Testis (tissue), 3 donors: ENCODE results near the gene WDR46. TPM values are rescaled to one million over a fixed set of nuclear protein-coding genes. Genes with fewer than 3 reads are reported as not detected.

Experiments used
- DNase-seq: peaks from one replicate; pipeline ENCODE4 v3.0.0-alpha.2; 2019
- H3K27ac ChIP-seq, 2 donors: fragments of 200-600 bp; sonication (generic); one replicate each; pipeline ENCODE4 v1.5.1; 2019
- H3K27me3 ChIP-seq: fragments of 200-600 bp; sonication (generic); one replicate; pipeline ENCODE4 v1.5.1; 2019
- H3K36me3 ChIP-seq: fragments of 200-600 bp; sonication (generic); one replicate; pipeline ENCODE4 v1.5.1; 2017; ENCODE audit warnings: low read depth; ENCODE audit errors: missing control alignments
- H3K4me1 ChIP-seq: fragments of 200-600 bp; sonication (generic); one replicate; pipeline ENCODE4 v1.5.1; 2019
- H3K4me3 ChIP-seq, 2 donors: fragments of 200-600 bp; sonication (generic); one replicate each; pipeline ENCODE4 v1.5.1; 2017 to 2019
- H3K9me3 ChIP-seq: fragments of 200-600 bp; sonication (generic); one replicate; pipeline ENCODE4 v1.5.1; 2017
- POLR2A ChIP-seq: fragments of 450-650 bp; IDR thresholded peaks from one replicate; pipeline ENCODE4 v1.6.1; 2017; ENCODE audit warnings: antibody characterized with exemption, mild to moderate bottlenecking, moderate library complexity
- WGBS, 2 donors: methylation state at CpG; one replicate each; pipeline ENCODE4 v1.1.5; 2018; 5-methylcytosine and 5-hydroxymethylcytosine counted together
- intact Hi-C: fragments of 100-400 bp; cut with DNase I; formaldehyde crosslinking; loops from one replicate; pipeline ENCODE4 v1.15.1; 2023; ENCODE audit warnings: low total_unique reads
- polyA plus RNA-seq: library from polyadenylated mRNA; stranded (reverse); fragments of 350-450 nt; fragmentation: Illumina TruSeq; extraction: RNeasy Lipid Tissue Mini Kit (QIAGEN cat#74804); gene quantifications from one replicate; pipeline ENCODE4 v1.2.3, GENCODE V29; 2014; ENCODE audit warnings: low read depth, low replicate concordance; ENCODE audit not compliant: insufficient read depth
- total RNA-seq, 2 donors: library from RNA; depleted of rRNA; stranded (reverse); fragments of >200 nt; gene quantifications; one replicate each; pipeline ENCODE4 v1.2.3, GENCODE V29; 2016
- TF ChIP-seq, protein P1 (sequence below), 3 experiments: fragments of 450-650 bp in 2 of 3; fragments of 200-600 bp in 1 of 3; sonication (generic) in 1 of 3; IDR thresholded peaks; one replicate each; pipeline ENCODE4 v1.5.1; 2016 to 2019; ENCODE audit warnings: antibody characterized with exemption in 3 of 3, mild to moderate bottlenecking in 2 of 3, moderate library complexity in 1 of 3

The WDR46 gene
- total and polyA plus RNA-seq, 3 donors from 2014 or later: 61.6 to 71.2 (median 63.2) TPM

- H3K4me3 ChIP-seq: no peak overlapping the region
- H3K27ac ChIP-seq: no peak overlapping the region
- no peaks in the 10 kb centered on the region for H3K9me3 ChIP-seq
- no peaks in the 10 kb centered on the region for H3K36me3 ChIP-seq
- intact Hi-C loops: no loop called here
- 79 to 85% methylated on average over 3 to 4 of the region's 4 CpGs for WGBS, 2 donors
- H3K4me1 ChIP-seq: peaks cover 5% of the 10 kb centered on the region
- no peak for DNase-seq
- no peak for TF ChIP-seq POLR2A
- TF ChIP-seq, protein P1, sequence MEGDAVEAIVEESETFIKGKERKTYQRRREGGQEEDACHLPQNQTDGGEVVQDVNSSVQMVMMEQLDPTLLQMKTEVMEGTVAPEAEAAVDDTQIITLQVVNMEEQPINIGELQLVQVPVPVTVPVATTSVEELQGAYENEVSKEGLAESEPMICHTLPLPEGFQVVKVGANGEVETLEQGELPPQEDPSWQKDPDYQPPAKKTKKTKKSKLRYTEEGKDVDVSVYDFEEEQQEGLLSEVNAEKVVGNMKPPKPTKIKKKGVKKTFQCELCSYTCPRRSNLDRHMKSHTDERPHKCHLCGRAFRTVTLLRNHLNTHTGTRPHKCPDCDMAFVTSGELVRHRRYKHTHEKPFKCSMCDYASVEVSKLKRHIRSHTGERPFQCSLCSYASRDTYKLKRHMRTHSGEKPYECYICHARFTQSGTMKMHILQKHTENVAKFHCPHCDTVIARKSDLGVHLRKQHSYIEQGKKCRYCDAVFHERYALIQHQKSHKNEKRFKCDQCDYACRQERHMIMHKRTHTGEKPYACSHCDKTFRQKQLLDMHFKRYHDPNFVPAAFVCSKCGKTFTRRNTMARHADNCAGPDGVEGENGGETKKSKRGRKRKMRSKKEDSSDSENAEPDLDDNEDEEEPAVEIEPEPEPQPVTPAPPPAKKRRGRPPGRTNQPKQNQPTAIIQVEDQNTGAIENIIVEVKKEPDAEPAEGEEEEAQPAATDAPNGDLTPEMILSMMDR (IDR thresholded peaks at IDR 0.05): no peak
- no peaks in the 10 kb centered on the region for H3K27me3 ChIP-seq
Measured at GRCh38 chr6:33306356-33306755, 17.3 kb upstream of the WDR46 start.

DNA sequence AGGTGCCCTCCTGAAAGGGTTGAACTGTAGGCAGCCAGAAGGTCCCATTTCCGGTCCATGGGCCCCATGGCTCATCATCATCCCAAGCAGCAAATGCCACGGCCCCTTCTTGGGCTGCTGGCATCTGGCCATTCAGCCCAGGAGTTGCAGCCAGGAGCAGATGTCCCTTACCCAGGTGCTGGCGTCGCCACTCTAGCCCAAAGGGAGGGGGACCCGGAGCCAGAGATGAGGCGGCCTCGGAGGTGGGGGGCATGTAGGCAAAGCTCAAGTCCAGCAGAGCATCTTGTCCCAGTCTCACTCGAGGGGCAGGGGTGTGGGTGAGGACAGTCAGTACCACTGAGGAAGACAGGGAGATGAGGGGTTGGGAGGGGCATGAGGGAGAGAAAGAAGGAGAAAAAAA lies 16.0 kb upstream of the WDR46 start:
- Histone ChIP-seq H3K4me1 (peaks cover 5% of the 10 kb centered on the region), H3K36me3 (no peaks in the 10 kb centered on the region), H3K4me3 (no peak overlapping the region), H3K9me3 (no peaks in the 10 kb centered on the region), H3K27me3 (no peaks in the 10 kb centered on the region), H3K27ac (no peak overlapping the region)
- TF ChIP-seq, protein P1 (IDR thresholded peaks at IDR 0.05): no peak
- TF ChIP-seq POLR2A: no peak
- 80 to 82% methylated on average over 8 of the region's 8 CpGs for WGBS, 2 donors
- DNase-seq: no peak
- intact Hi-C loops: no loop called here

DNA sequence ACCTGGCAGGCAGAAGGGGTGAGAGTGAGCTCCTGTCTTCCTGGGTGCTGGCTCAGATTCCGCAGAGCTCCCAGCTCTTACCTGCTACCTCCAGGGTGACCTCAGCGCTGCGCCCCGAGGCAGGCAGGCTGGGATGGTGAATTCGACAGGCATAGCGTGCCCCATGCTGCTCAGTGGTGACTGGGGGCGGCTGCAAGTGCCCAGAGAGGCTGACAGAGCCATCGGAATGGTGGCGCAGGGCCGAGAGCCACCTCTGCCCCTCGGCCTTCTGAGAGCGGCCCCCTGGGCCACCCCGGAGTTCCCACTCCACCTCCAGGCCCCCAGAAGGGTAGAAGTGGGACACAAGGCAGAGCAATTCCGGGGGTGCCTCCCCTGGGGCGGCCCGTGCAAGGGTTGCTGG lies 15.2 kb upstream of the WDR46 start:
- H3K36me3 ChIP-seq: no peaks in the 10 kb centered on the region
- DNase-seq: no peak
- no peak overlapping the region for H3K27ac ChIP-seq
- no peaks in the 10 kb centered on the region for H3K27me3 ChIP-seq
- TF ChIP-seq, protein P1 (IDR thresholded peaks at IDR 0.05): no peak
- no peak for TF ChIP-seq POLR2A
- intact Hi-C loops: no loop called here
- peaks cover 9% of the 10 kb centered on the region for H3K4me1 ChIP-seq
- WGBS, 2 donors: 87 to 92% methylated on average over 4 to 16 of the region's 16 CpGs
- H3K4me3 ChIP-seq: no peak overlapping the region
- H3K9me3 ChIP-seq: no peaks in the 10 kb centered on the region

DNA sequence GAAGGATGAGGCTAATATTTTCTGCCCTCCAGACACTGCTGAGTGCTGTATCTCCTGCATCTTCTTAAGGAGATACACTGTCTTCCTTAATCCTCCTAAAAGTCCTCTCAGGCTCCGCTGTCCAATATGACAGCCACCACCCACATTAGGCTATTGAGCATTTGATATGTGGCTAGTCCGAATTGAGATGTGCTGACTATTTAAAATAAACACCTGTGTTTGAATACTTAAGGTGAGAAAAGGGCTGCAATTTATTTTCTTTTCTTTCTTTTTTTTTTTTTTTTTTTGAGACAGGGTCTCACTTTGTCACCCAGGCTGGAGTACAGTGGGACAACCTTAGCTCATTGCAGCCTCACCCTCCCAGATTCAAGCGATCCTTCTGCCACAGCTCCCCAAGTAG lies 12.8 kb upstream of the WDR46 start:
- 79 to 92% methylated on average over 3 of the region's 3 CpGs for WGBS, 2 donors
- no peak for TF ChIP-seq POLR2A
- TF ChIP-seq, protein P1 (IDR thresholded peaks at IDR 0.05): no peak
- Histone ChIP-seq H3K4me1 (peaks cover 20% of the 10 kb centered on the region), H3K4me3 (no peak overlapping the region), H3K9me3 (no peaks in the 10 kb centered on the region), H3K27me3 (no peaks in the 10 kb centered on the region), H3K27ac (no peak overlapping the region), H3K36me3 (no peaks in the 10 kb centered on the region)
- DNase-seq: no peak
- intact Hi-C loops: no loop called here

DNA sequence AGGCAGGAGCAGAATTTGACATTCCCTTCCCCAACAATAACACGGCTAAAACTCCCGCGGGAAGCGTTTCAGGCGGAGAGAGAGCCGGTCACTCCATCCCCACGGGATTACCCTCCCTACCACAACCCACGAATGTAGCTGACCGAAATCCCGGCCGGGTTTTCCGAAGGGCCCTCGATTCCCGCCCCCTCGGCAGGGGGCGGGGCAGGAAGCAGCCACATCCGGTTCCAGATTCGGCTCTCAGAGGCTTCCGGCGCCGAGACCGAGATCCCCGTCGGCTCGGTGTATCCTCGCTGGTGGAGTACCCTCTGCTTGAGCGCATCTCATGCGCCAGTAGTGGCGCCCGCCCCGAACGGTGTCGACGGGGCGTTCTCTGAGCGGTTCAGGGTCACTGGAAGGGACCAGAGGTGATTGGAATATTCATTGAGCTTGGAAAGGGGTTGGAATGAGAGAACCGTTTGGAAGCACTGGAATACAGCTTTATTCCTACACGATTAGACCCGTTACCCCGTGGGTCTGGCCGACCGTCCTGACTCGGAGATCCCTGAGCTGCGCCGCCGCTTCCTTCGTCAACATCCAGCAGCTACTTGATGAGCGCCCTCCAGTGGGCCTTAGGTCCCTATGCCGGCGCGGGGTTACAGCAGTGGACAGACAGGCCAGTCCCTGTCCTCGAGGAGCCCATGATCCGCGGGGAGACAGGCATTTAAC lies 10.4 kb upstream of the WDR46 start:
- peak overlapping the region; percentile 91 to 94 for H3K27ac ChIP-seq
- DNase-seq: peak; percentile 93
- H3K27me3 ChIP-seq: no peaks in the 10 kb centered on the region
- 0 to 1% methylated on average over 36 to 54 of the region's 54 CpGs for WGBS, 2 donors
- H3K4me1 ChIP-seq: peaks cover 20% of the 10 kb centered on the region
- H3K36me3 ChIP-seq: no peaks in the 10 kb centered on the region
- TF ChIP-seq, protein P1 (IDR thresholded peaks at IDR 0.05): peak; percentile 33 to 68 (median 56)
- TF ChIP-seq POLR2A: peak; percentile 53
- peak overlapping the region; percentile 71 to 90 for H3K4me3 ChIP-seq
- intact Hi-C loops: no loop called here
- H3K9me3 ChIP-seq: no peaks in the 10 kb centered on the region
